Stimulated activated naive B cell treated with anti-CD40 and anti-IgM and Interleukin-4, amounts not matched to agents 10 μg/mL and 1 μg/mL and 100 μg/mL, for 72 hours (primary cell): ENCODE results near the gene CHD3.
"Not testable (repeated sequence)": the region's sequence is repeated elsewhere in the genome, so short reads cannot be mapped to it uniquely, and the experiment has no call there.

Source experiments
- ATAC-seq, 2 donors: fragments of 150-1000 bp; cut with Tn5 transposase; replicated peaks; 2 replicates each; pipeline ENCODE4 v1.10.0; 2021; ENCODE audit warnings: moderate library complexity in 1 of 2
- DNase-seq: peaks from one replicate; pipeline ENCODE4 v3.0.0; 2021
- H3K27ac Mint-ChIP-seq: one replicate; pipeline ENCODE4 v1.8.0; 2022; ENCODE audit warnings: mild to moderate bottlenecking, mixed read lengths
- H3K27me3 Mint-ChIP-seq, 2 donors: one replicate each; pipeline ENCODE4 v1.8.0; 2022; ENCODE audit warnings: mixed read lengths in 2 of 2
- H3K36me3 Mint-ChIP-seq, 2 donors: one replicate each; pipeline ENCODE4 v1.8.0; 2022; ENCODE audit warnings: mixed read lengths in 2 of 2, mild to moderate bottlenecking in 1 of 2
- H3K4me1 Mint-ChIP-seq, 2 donors: one replicate each; pipeline ENCODE4 v1.8.0; 2022; ENCODE audit warnings: mixed read lengths in 2 of 2, mild to moderate bottlenecking in 1 of 2
- H3K4me3 Mint-ChIP-seq, 2 donors: one replicate each; pipeline ENCODE4 v1.8.0; 2022; ENCODE audit warnings: mild to moderate bottlenecking in 2 of 2, mixed read lengths in 2 of 2, moderate library complexity in 1 of 2
- H3K9me3 Mint-ChIP-seq, 2 donors: one replicate each; pipeline ENCODE4 v1.8.0; 2022; ENCODE audit warnings: mixed read lengths in 2 of 2, mild to moderate bottlenecking in 1 of 2

The CHD3 gene

GRCh38 chr17:7854078-7854777 lies 34.4 kb upstream of the CHD3 start:
- no peak overlapping the region for H3K4me3 Mint-ChIP-seq
- H3K36me3 Mint-ChIP-seq, result peaks cover 45 to 47% of the 10 kb centered on the region in 2 donors
- H3K27me3 Mint-ChIP-seq, result no peaks in the 10 kb centered on the region
- DNase-seq (no peak), ATAC-seq (no peak)
- H3K27ac Mint-ChIP-seq, result no peak overlapping the region
- H3K4me1 Mint-ChIP-seq, result peaks cover 35 to 42% of the 10 kb centered on the region in 2 donors
- no peaks in the 10 kb centered on the region for H3K9me3 Mint-ChIP-seq

- H3K4me3 Mint-ChIP-seq, result peak within 1 kb of the TSS in 1 of 2 donors; percentile 30
- H3K27me3 Mint-ChIP-seq, result no peaks in the 10 kb centered on the region
- ATAC-seq, result no peak
- peaks cover 27 to 35% of the 10 kb centered on the region in 2 donors for H3K4me1 Mint-ChIP-seq
- H3K9me3 Mint-ChIP-seq, result no peaks in the 10 kb centered on the region
- H3K27ac Mint-ChIP-seq, result peak within 1 kb of the TSS; percentile 56
- no peak for DNase-seq
- peaks cover 39 to 46% of the 10 kb centered on the region in 2 donors for H3K36me3 Mint-ChIP-seq
Measured at GRCh38 chr17:7854851-7855659, 33.5 kb upstream of the CHD3 start, which contains the start of gene TMEM88. Gene TMEM88, plus strand, starts transcription at chr17:7855066. Its CDS starts 9 bp downstream, at chr17:7855075.

GRCh38 chr17:7855660-7856010 lies 33.0 kb upstream of the CHD3 start:
- Mint-ChIP-seq H3K27me3 (no peaks in the 10 kb centered on the region), H3K36me3 (peaks cover 35 to 43% of the 10 kb centered on the region in 2 donors), H3K4me1 (peaks cover 21 to 32% of the 10 kb centered on the region in 2 donors), H3K4me3 (no peak overlapping the region), H3K9me3 (no peaks in the 10 kb centered on the region), H3K27ac (no peak overlapping the region)
- DNase-seq (no peak), ATAC-seq (no peak)

GRCh38 chr17:7856011-7856810 lies 32.4 kb upstream of the CHD3 start:
- Mint-ChIP-seq H3K27ac (no peak overlapping the region), H3K9me3 (no peaks in the 10 kb centered on the region), H3K36me3 (peaks cover 29 to 41% of the 10 kb centered on the region in 2 donors), H3K27me3 (no peaks in the 10 kb centered on the region), H3K4me1 (peaks cover 15 to 27% of the 10 kb centered on the region in 2 donors), H3K4me3 (no peak overlapping the region)
- ATAC-seq (no peak), DNase-seq (no peak)

- H3K4me1 Mint-ChIP-seq, result peaks cover 7 to 21% of the 10 kb centered on the region in 2 donors
- peak; percentile 95 for DNase-seq
- peak; percentile 84 to 89 for ATAC-seq
- H3K27me3 Mint-ChIP-seq, result no peaks in the 10 kb centered on the region
- no peak within 1 kb of the TSS for H3K27ac Mint-ChIP-seq
- no peaks in the 10 kb centered on the region for H3K9me3 Mint-ChIP-seq
- H3K36me3 Mint-ChIP-seq, result peaks cover 23 to 36% of the 10 kb centered on the region in 2 donors
- no peak within 1 kb of the TSS for H3K4me3 Mint-ChIP-seq
Measured at GRCh38 chr17:7856811-7857712, 31.5 kb upstream of the CHD3 start, which contains the start of gene NAA38. Gene NAA38, minus strand, starts transcription at chr17:7857559. Its CDS starts 96 bp downstream, at chr17:7857463.

- H3K27ac Mint-ChIP-seq, result no peak within 1 kb of the TSS
- no peaks in the 10 kb centered on the region for H3K27me3 Mint-ChIP-seq
- peaks cover 11 to 20% of the 10 kb centered on the region in 2 donors for H3K4me1 Mint-ChIP-seq
- DNase-seq (peak; percentile 89), ATAC-seq (peak; percentile 56 to 59)
- peaks cover 23 to 35% of the 10 kb centered on the region in 2 donors for H3K36me3 Mint-ChIP-seq
- no peaks in the 10 kb centered on the region for H3K9me3 Mint-ChIP-seq
- no peak within 1 kb of the TSS for H3K4me3 Mint-ChIP-seq
Measured at GRCh38 chr17:7857713-7858521, 30.7 kb upstream of the CHD3 start, which contains the start of gene CYB5D1. Gene CYB5D1, plus strand, starts transcription at chr17:7858003. Its CDS starts 132 bp downstream, at chr17:7858135.

- peaks cover 21 to 35% of the 10 kb centered on the region in 2 donors for H3K36me3 Mint-ChIP-seq
- H3K27ac Mint-ChIP-seq, result no peak overlapping the region
- no peak overlapping the region for H3K4me3 Mint-ChIP-seq
- H3K4me1 Mint-ChIP-seq, result peaks cover 11 to 18% of the 10 kb centered on the region in 2 donors
- DNase-seq, result no peak
- no peaks in the 10 kb centered on the region for H3K27me3 Mint-ChIP-seq
- H3K9me3 Mint-ChIP-seq, result no peaks in the 10 kb centered on the region
- peak in 1 of 2 donors; percentile 22 for ATAC-seq
Measured at GRCh38 chr17:7858522-7858810, 30.1 kb upstream of the CHD3 start.

GRCh38 chr17:7859028-7859427 lies 29.6 kb upstream of the CHD3 start:
- Mint-ChIP-seq H3K27me3 (no peaks in the 10 kb centered on the region), H3K4me3 (no peak overlapping the region), H3K36me3 (peaks cover 17 to 31% of the 10 kb centered on the region in 2 donors), H3K9me3 (no peaks in the 10 kb centered on the region), H3K4me1 (peaks cover 6 to 15% of the 10 kb centered on the region in 2 donors), H3K27ac (no peak overlapping the region)
- ATAC-seq (no peak), DNase-seq (no peak)

GRCh38 chr17:7862692-7863437 lies 25.7 kb upstream of the CHD3 start:
- no peaks in the 10 kb centered on the region for H3K27me3 Mint-ChIP-seq
- DNase-seq, result no peak
- H3K9me3 Mint-ChIP-seq, result no peaks in the 10 kb centered on the region
- no peak overlapping the region for H3K27ac Mint-ChIP-seq
- H3K4me3 Mint-ChIP-seq, result no peak overlapping the region
- H3K36me3 Mint-ChIP-seq, result peaks cover 22 to 37% of the 10 kb centered on the region in 2 donors
- peaks cover 17% of the 10 kb centered on the region in 2 donors for H3K4me1 Mint-ChIP-seq
- ATAC-seq, result no peak

- Mint-ChIP-seq H3K4me1 (peaks cover 11 to 22% of the 10 kb centered on the region in 2 donors), H3K36me3 (peaks cover 23 to 39% of the 10 kb centered on the region in 2 donors)
- ATAC-seq, DNase-seq, H3K27me3 Mint-ChIP-seq, H3K4me3 Mint-ChIP-seq, H3K27ac Mint-ChIP-seq, H3K9me3 Mint-ChIP-seq: not testable (repeated sequence)
Measured at GRCh38 chr17:7864384-7864783, 24.2 kb upstream of the CHD3 start.

- H3K27ac Mint-ChIP-seq, result no peak overlapping the region
- peaks cover 11 to 22% of the 10 kb centered on the region in 2 donors for H3K4me1 Mint-ChIP-seq
- no peak overlapping the region for H3K4me3 Mint-ChIP-seq
- no peaks in the 10 kb centered on the region for H3K27me3 Mint-ChIP-seq
- H3K36me3 Mint-ChIP-seq, result peaks cover 23 to 34% of the 10 kb centered on the region in 2 donors
- H3K9me3 Mint-ChIP-seq, result no peaks in the 10 kb centered on the region
- no peak for DNase-seq
- no peak for ATAC-seq
Measured at GRCh38 chr17:7864995-7865650, 23.5 kb upstream of the CHD3 start.

GRCh38 chr17:7867881-7868329 lies 20.7 kb upstream of the CHD3 start:
- Mint-ChIP-seq H3K9me3 (no peaks in the 10 kb centered on the region), H3K4me3 (no peak overlapping the region), H3K27ac (no peak overlapping the region), H3K27me3 (no peaks in the 10 kb centered on the region), H3K4me1 (peaks cover 6 to 17% of the 10 kb centered on the region in 2 donors), H3K36me3 (peaks cover 21% of the 10 kb centered on the region in 2 donors)
- ATAC-seq, result no peak
- no peak for DNase-seq
